A673 (cell line): ENCODE measurements around the gene CNN2. TPM values are rescaled to one million over a fixed set of nuclear protein-coding genes. Genes with fewer than 3 reads are reported as not detected.

ENCODE experiments used
- BruUV-seq: library from RNA; stranded (reverse); fragments of 400-500 nt; replicated peaks from 2 replicates; lab custom pipeline; 2021; lab: Mats Ljungman, UMichigan
- CTCF ChIA-PET: fragments of 300-600 bp; sonication (Branson Sonifier 250); formaldehyde crosslinking; loops from one replicate; lab custom pipeline; 2022; ENCODE audit warnings: antibody characterized with exemption; lab: Charles Lee
- POLR2A ChIA-PET: fragments of 300-600 bp; sonication (Branson Sonifier 250); formaldehyde crosslinking; loops from one replicate; lab custom pipeline; 2022; ENCODE audit warnings: antibody characterized with exemption; ENCODE audit not compliant: low non-redundant PET; lab: Charles Lee
- DNase-seq: peaks from one replicate; pipeline ENCODE4 v3.0.0-alpha.2; 2015; ENCODE audit warnings: low spot score
- H3K27ac ChIP-seq: fragments of 200-600 bp; sonication (generic); 2 replicates; pipeline ENCODE4 v1.5.1; 2016; ENCODE audit warnings: mixed run types, low read depth, mild to moderate bottlenecking, mixed read lengths, antibody characterized with exemption, low read length; ENCODE audit not compliant: poor library complexity, severe bottlenecking
- H3K27me3 ChIP-seq: fragments of 200-600 bp; sonication (generic); replicated peaks from 2 replicates; pipeline ENCODE4 v1.6.1; 2017; ENCODE audit warnings: mixed run types, low read depth, mild to moderate bottlenecking, mixed read lengths, antibody characterized with exemption, low read length; ENCODE audit not compliant: insufficient read depth, poor library complexity
- H3K36me3 ChIP-seq: fragments of 200-600 bp; sonication (generic); 2 replicates; pipeline ENCODE4 v1.6.1; 2016; ENCODE audit warnings: mixed run types, mild to moderate bottlenecking, mixed read lengths, antibody characterized with exemption, low read length; ENCODE audit not compliant: insufficient read depth, poor library complexity, severe bottlenecking
- H3K4me1 ChIP-seq: fragments of 200-600 bp; sonication (generic); 2 replicates; pipeline ENCODE4 v1.6.1; 2017; ENCODE audit warnings: mixed run types, mild to moderate bottlenecking, mixed read lengths, antibody characterized with exemption, low read length; ENCODE audit not compliant: insufficient read depth, poor library complexity, severe bottlenecking
- H3K4me3 ChIP-seq: fragments of 200-600 bp; sonication (generic); 2 replicates; pipeline ENCODE4 v1.5.1; 2016; ENCODE audit warnings: low read depth, mixed run types, mild to moderate bottlenecking, mixed read lengths, low read length; ENCODE audit not compliant: poor library complexity, severe bottlenecking
- H3K9me3 ChIP-seq: fragments of 200-600 bp; sonication (generic); 2 replicates; pipeline ENCODE4 v1.6.1; 2016; ENCODE audit warnings: mixed run types, low read depth, mild to moderate bottlenecking, mixed read lengths, antibody characterized with exemption, low read length; ENCODE audit not compliant: poor library complexity, severe bottlenecking
- CTCF ChIP-seq: fragments of 300-800, 200-600 bp; sonication (generic); conservative IDR thresholded peaks from 2 replicates; pipeline ENCODE4 v1.5.1; 2017; ENCODE audit warnings: low read depth, mild to moderate bottlenecking, antibody characterized with exemption, low read length, moderate library complexity, mixed read lengths
- EZH2 ChIP-seq: fragments of 200-600 bp; sonication (generic); IDR thresholded peaks from 2 replicates; pipeline ENCODE4 v1.6.1; 2017; ENCODE audit warnings: borderline replicate concordance, low read depth, mild to moderate bottlenecking, mixed read lengths, antibody characterized with exemption, low read length; ENCODE audit not compliant: poor library complexity, severe bottlenecking
- intact Hi-C: fragments of 100-400 bp; cut with micrococcal nuclease; formaldehyde crosslinking; loops from one replicate; pipeline ENCODE4 v1.10.0; 2022; ENCODE audit not compliant: unreplicated experiment
- total RNA-seq: library from RNA; stranded (reverse); gene quantifications from 2 replicates; pipeline ENCODE4 v1.2.3, GENCODE V29; 2021

CNN2 gene
- total RNA-seq, 1 experiment from 2014 or later = 112 TPM

DNA sequence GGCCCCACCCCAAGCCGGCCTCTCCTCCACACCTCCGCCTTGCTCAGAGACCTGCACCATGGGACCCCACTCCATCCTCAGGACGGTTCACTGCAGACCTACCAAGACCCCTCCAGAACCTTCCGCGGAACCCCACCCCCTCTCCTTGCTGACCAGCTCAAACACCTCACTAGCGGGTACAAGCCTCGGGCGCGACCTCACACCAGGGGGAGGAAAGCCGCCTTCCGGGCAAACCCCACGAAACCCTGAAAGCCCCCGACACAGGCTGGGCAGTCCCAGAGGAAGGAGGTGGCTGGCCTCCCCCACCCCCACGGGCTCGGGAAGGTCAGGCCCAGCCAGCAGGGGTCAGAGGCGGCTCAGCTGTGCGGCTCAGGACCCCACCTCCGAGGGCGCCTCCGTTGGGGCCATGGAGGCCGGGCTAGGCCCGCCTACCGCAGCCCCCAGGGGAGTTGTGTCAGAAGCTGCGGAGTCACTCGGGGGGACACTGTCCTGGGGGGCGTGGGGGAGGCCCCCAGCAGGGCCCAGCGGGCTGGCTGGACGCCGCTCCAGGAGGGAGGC, 16.3 kb upstream of the CNN2 start:
- DNase-seq = no peak
- Histone ChIP-seq H3K9me3 (no peaks in the 10 kb centered on the region), H3K4me3 (no peak overlapping the region), H3K27ac (peak overlapping the region; percentile 49), H3K36me3 (peaks cover 43% of the 10 kb centered on the region), H3K27me3 (no peaks in the 10 kb centered on the region), H3K4me1 (peaks cover 16% of the 10 kb centered on the region)
- TF ChIP-seq CTCF (no peak), EZH2 (no peak)
- ChIA-PET POLR2A (interaction anchor here (0.7 kb wide), 1 partner anchor 131 kb away, joined by 3 read pairs; no protein-coding TSS in a partner anchor), CTCF (no interaction called here)
- intact Hi-C loops = no loop called here
- TSS peak; percentile 91 for BruUV-seq

DNA sequence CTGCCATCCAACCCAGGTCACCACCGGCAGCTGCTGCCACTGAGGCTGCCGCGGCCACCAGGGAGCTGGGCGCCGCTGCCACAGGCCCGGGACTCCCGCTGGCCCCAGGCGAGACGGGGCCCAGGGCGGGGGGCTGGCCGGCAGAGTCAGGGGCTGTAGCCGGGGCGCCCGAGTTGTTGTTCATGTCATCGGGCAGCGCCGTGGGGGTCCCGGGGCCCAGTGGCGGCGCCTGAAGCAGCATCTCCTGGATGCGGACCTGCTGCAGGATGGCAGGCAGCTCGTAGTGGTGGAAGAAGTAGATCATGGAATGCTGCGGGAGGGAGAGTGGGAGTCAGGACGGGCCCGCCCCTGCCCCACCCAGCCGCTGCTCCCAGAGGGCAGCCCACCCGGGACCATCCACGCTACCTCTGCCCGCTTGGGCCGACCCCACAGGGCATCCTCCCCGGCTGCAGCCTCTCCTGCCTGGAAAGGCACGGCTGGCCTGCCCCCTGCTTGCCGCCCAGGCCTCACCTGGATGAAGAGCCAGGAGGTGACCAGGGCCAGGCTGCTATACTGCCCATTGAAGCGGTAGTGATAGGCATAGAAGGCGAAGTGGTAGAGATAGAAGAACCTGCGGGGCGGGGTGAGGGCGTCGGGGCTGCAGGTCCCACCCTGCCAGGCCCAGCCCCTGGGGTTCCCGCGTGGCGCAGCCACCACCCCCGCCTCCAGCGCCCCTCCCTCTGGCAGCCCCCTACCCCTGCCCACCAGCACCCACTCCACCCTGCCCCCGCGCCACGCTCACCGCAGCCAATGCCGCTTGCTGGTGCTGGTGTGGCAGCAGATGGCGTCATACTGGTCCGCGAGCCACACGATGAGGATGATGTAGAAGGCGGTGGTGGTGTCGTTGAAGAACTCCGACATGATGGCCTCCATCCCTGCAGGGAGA, 15.6 kb upstream of the CNN2 start:
- ChIA-PET CTCF (no interaction called here), POLR2A (interaction anchor here (0.7 kb wide), 1 partner anchor 130 kb away, joined by 3 read pairs; no protein-coding TSS in a partner anchor)
- TF ChIP-seq CTCF (no peak), EZH2 (no peak)
- Histone ChIP-seq H3K4me3 (no peak overlapping the region), H3K27ac (no peak overlapping the region), H3K36me3 (peaks cover 43% of the 10 kb centered on the region), H3K4me1 (peaks cover 19% of the 10 kb centered on the region), H3K9me3 (no peaks in the 10 kb centered on the region), H3K27me3 (no peaks in the 10 kb centered on the region)
- no TSS peak for BruUV-seq
- DNase-seq = no peak
- intact Hi-C loops = no loop called here

DNA sequence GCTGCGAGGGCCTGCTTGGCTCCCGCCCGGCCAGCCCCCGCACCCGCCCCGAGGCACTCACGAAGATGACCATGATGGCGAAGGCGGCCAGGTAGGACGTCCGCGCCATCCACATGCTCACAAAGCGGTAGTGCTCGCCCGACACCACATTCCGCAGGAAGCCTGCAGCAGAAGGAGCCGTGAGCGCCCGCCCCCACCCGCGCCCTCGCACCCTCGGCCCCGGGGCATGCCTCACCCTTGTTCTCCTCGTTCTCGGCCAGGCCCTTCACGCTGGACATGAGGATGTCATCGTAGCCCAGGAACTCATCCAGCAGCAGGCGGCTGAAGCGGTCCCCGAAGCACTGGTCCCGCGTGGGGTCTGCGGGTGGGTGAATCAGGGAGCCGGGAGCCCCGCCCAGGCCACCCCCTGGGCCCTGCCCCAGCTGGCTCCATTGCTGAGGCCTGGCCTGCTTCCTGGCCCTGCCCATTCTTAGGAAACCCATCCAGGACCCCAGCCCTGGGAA, 14.5 kb upstream of the CNN2 start:
- H3K27ac ChIP-seq = no peak overlapping the region
- DNase-seq = no peak
- intact Hi-C loops = no loop called here
- POLR2A ChIA-PET = no interaction called here
- H3K9me3 ChIP-seq = no peaks in the 10 kb centered on the region
- no peak overlapping the region for H3K4me3 ChIP-seq
- peaks cover 29% of the 10 kb centered on the region for H3K4me1 ChIP-seq
- no TSS peak for BruUV-seq
- TF ChIP-seq CTCF = no peak
- no peak for TF ChIP-seq EZH2
- H3K27me3 ChIP-seq = no peaks in the 10 kb centered on the region
- CTCF ChIA-PET = no interaction called here
- peaks cover 43% of the 10 kb centered on the region for H3K36me3 ChIP-seq
